KOPT-K1 (cell line): ENCODE data around the gene TRPC3.
A peak's percentile ranks its signal among the peaks of the same experiment; 100 is the strongest.

ENCODE experiments used
- H3K27ac ChIP-seq: fragments of 200-600 bp; sonication (generic); 2 replicates; pipeline ENCODE4 v1.5.1; 2016; ENCODE audit warnings: antibody characterized with exemption, mild to moderate bottlenecking, low read depth, low read length; ENCODE audit not compliant: poor library complexity, severe bottlenecking
- H3K36me3 ChIP-seq: fragments of 200-600 bp; sonication (generic); 2 replicates; pipeline ENCODE4 v1.5.1; 2017; ENCODE audit warnings: antibody characterized with exemption, mild to moderate bottlenecking, low read length, moderate library complexity; ENCODE audit not compliant: insufficient read depth
- H3K9me3 ChIP-seq: fragments of 200-600 bp; sonication (generic); 2 replicates; pipeline ENCODE4 v1.5.1; 2017; ENCODE audit warnings: antibody characterized with exemption, low read length, mild to moderate bottlenecking; ENCODE audit not compliant: insufficient read depth, poor library complexity, severe bottlenecking

TRPC3 gene

GRCh38 chr4:121869841-121870822 lies 81.7 kb downstream of the TRPC3 start, which contains the start of gene BBS7:
Gene BBS7, minus strand, starts transcription at chr4:121870474. Its CDS starts 161 bp downstream, at chr4:121870313.
- Histone ChIP-seq H3K27ac (peak within 1 kb of the TSS; percentile 69), H3K9me3 (no peaks in the 10 kb centered on the region), H3K36me3 (peaks cover 27% of the 10 kb centered on the region)

- Histone ChIP-seq H3K27ac (no peak overlapping the region), H3K36me3 (peaks cover 58% of the 10 kb centered on the region), H3K9me3 (no peaks in the 10 kb centered on the region)
These were observed 88.1 kb downstream of the TRPC3 start for GRCh38 chr4:121863799-121864198.

- H3K36me3 ChIP-seq = peaks cover 53% of the 10 kb centered on the region
- no peaks in the 10 kb centered on the region for H3K9me3 ChIP-seq
- no peak overlapping the region for H3K27ac ChIP-seq
These were observed 90.4 kb downstream of the TRPC3 start for GRCh38 chr4:121861426-121861825.

GRCh38 chr4:121860121-121860520 lies 91.7 kb downstream of the TRPC3 start:
- Histone ChIP-seq H3K27ac (no peak overlapping the region), H3K9me3 (no peaks in the 10 kb centered on the region), H3K36me3 (peaks cover 45% of the 10 kb centered on the region)

GRCh38 chr4:121851354-121851753 lies 100.5 kb downstream of the TRPC3 start:
- H3K9me3 ChIP-seq = no peaks in the 10 kb centered on the region
- H3K27ac ChIP-seq = no peak overlapping the region
- H3K36me3 ChIP-seq = peaks cover 23% of the 10 kb centered on the region

GRCh38 chr4:121846662-121847061 lies 105.2 kb downstream of the TRPC3 start:
- no peak overlapping the region for H3K27ac ChIP-seq
- peaks cover 47% of the 10 kb centered on the region for H3K36me3 ChIP-seq
- no peaks in the 10 kb centered on the region for H3K9me3 ChIP-seq

GRCh38 chr4:121842862-121843261 lies 109.0 kb downstream of the TRPC3 start:
- no peak overlapping the region for H3K27ac ChIP-seq
- H3K36me3 ChIP-seq = peaks cover 68% of the 10 kb centered on the region
- H3K9me3 ChIP-seq = peaks cover 5% of the 10 kb centered on the region

GRCh38 chr4:121838136-121838535 lies 113.7 kb downstream of the TRPC3 start:
- H3K27ac ChIP-seq = no peak overlapping the region
- H3K36me3 ChIP-seq = peaks cover 51% of the 10 kb centered on the region
- H3K9me3 ChIP-seq = peaks cover 5% of the 10 kb centered on the region

GRCh38 chr4:121829511-121829910 lies 122.3 kb downstream of the TRPC3 start:
- Histone ChIP-seq H3K9me3 (no peaks in the 10 kb centered on the region), H3K36me3 (peaks cover 41% of the 10 kb centered on the region), H3K27ac (no peak overlapping the region)
